GM18907 (cell line): ENCODE measurements around the gene OR10A3.

Experiments used
- ATAC-seq: cut with Tn5 transposase; IDR thresholded peaks from one replicate; pipeline ENCODE4 v1.9.1; 2021; ENCODE audit warnings: mild to moderate bottlenecking, moderate library complexity; ENCODE audit not compliant: unreplicated experiment

The OR10A3 gene

GRCh38 chr11:7941146-7941545 is 362 bp downstream of the OR10A3 start:
- ATAC-seq = no peak

- no peak for ATAC-seq
These were observed 4.9 kb downstream of the OR10A3 start for GRCh38 chr11:7936615-7937014.

- ATAC-seq = no peak
These were observed 10.3 kb downstream of the OR10A3 start, which contains the start of gene OR10A6 for GRCh38 chr11:7931168-7931567. OR10A6 (minus strand) TSS chr11:7931268; CDS start chr11:7928662, 2,606 bp downstream.

- no peak for ATAC-seq
These were observed 13.9 kb downstream of the OR10A3 start for GRCh38 chr11:7927635-7928034.

- no peak for ATAC-seq
These were observed 17.0 kb downstream of the OR10A3 start for GRCh38 chr11:7924536-7924935.

GRCh38 chr11:7918141-7918540 is 23.4 kb downstream of the OR10A3 start:
- no peak for ATAC-seq

- no peak for ATAC-seq
These were observed 30.5 kb downstream of the OR10A3 start for GRCh38 chr11:7911011-7911410.

- no peak for ATAC-seq
These were observed 31.2 kb downstream of the OR10A3 start for GRCh38 chr11:7910286-7910788.

GRCh38 chr11:7909585-7910285 is 31.8 kb downstream of the OR10A3 start:
- no peak for ATAC-seq

- ATAC-seq = no peak
These were observed 34.4 kb downstream of the OR10A3 start for GRCh38 chr11:7907121-7907520.

- no peak for ATAC-seq
These were observed 35.0 kb downstream of the OR10A3 start for GRCh38 chr11:7906481-7906880.

GRCh38 chr11:7905961-7906429 is 35.5 kb downstream of the OR10A3 start:
- no peak for ATAC-seq

- ATAC-seq = no peak
These were observed 36.0 kb downstream of the OR10A3 start for GRCh38 chr11:7905549-7905948.

- no peak for ATAC-seq
These were observed 36.6 kb downstream of the OR10A3 start for GRCh38 chr11:7904917-7905316.

- no peak for ATAC-seq
These were observed 37.6 kb downstream of the OR10A3 start for GRCh38 chr11:7903940-7904339.

- no peak for ATAC-seq
These were observed 40.1 kb downstream of the OR10A3 start for GRCh38 chr11:7901319-7901854.

GRCh38 chr11:7900686-7901085 is 40.8 kb downstream of the OR10A3 start:
- ATAC-seq = no peak

- ATAC-seq = no peak
These were observed 42.1 kb downstream of the OR10A3 start for GRCh38 chr11:7899418-7899817.

GRCh38 chr11:7898666-7899283 is 42.7 kb downstream of the OR10A3 start:
- ATAC-seq = no peak

GRCh38 chr11:7896009-7896785 is 45.3 kb downstream of the OR10A3 start:
- no peak for ATAC-seq

GRCh38 chr11:7894251-7894650 is 47.3 kb downstream of the OR10A3 start:
- no peak for ATAC-seq
